ENCODE data around the gene CREB5.

The CREB5 gene

GRCh38 chr7:28695300-28696295, 283.3 kb downstream of the CREB5 start:
- Histone ChIP-seq H3K27ac (ENCODE audit: low read length) (no peak overlapping the region), H3K79me2 (ENCODE audit: insufficient read depth, low read length) (no peaks in the 10 kb centered on the region), H2AFZ (ENCODE audit: low read depth, low read length) (no peak overlapping the region), H3K36me3 (ENCODE audit: insufficient read depth, low read length) (no peaks in the 10 kb centered on the region), H3K9ac (ENCODE audit: low read depth, low read length) (no peak overlapping the region), H4K20me1 (ENCODE audit: insufficient read depth, low read length) (no peaks in the 10 kb centered on the region), H3K4me2 (ENCODE audit: insufficient read depth, low read length) (no peak overlapping the region), H3K4me1 (ENCODE audit: insufficient read depth, low read length) (no peaks in the 10 kb centered on the region), H3K27me3 (ENCODE audit: insufficient read depth, low read length, poor library complexity) (peaks cover 5% of the 10 kb centered on the region), H3K9me3 (ENCODE audit: insufficient read depth, low read length, severe bottlenecking) (no peaks in the 10 kb centered on the region), H3K4me3 (ENCODE audit: low read depth in 1 of 2, low read length in 2 of 2) (no peak overlapping the region)
- no peak for ATAC-seq (ENCODE audit: insufficient read depth, low read depth)
- TF ChIP-seq EZH2 (IDR thresholded peaks at IDR 0.05; ENCODE audit: borderline replicate concordance, low read depth, low read length, severe bottlenecking) (no peak), CTCF (IDR thresholded peaks at IDR 0.05; ENCODE audit: borderline replicate concordance, extremely low read depth, low read length, poor library complexity, severe bottlenecking) (no peak)
- DNase-seq: no peak

GRCh38 chr7:28697913-28698563, 285.7 kb downstream of the CREB5 start:
- no peak overlapping the region for H3K27ac ChIP-seq (ENCODE audit: low read length)
- no peak overlapping the region for H2AFZ ChIP-seq (ENCODE audit: low read depth, low read length)
- no peak overlapping the region for H3K4me2 ChIP-seq (ENCODE audit: insufficient read depth, low read length)
- H3K4me1 ChIP-seq (ENCODE audit: insufficient read depth, low read length): no peaks in the 10 kb centered on the region
- H3K79me2 ChIP-seq (ENCODE audit: insufficient read depth, low read length): no peaks in the 10 kb centered on the region
- peaks cover 5% of the 10 kb centered on the region for H3K27me3 ChIP-seq (ENCODE audit: insufficient read depth, low read length, poor library complexity)
- no peak for DNase-seq
- ATAC-seq (ENCODE audit: insufficient read depth, low read depth): no peak
- no peaks in the 10 kb centered on the region for H4K20me1 ChIP-seq (ENCODE audit: insufficient read depth, low read length)
- no peak overlapping the region for H3K4me3 ChIP-seq (ENCODE audit: low read depth in 1 of 2, low read length in 2 of 2)
- TF ChIP-seq CTCF (IDR thresholded peaks at IDR 0.05; ENCODE audit: borderline replicate concordance, extremely low read depth, low read length, poor library complexity, severe bottlenecking) (no peak), EZH2 (IDR thresholded peaks at IDR 0.05; ENCODE audit: borderline replicate concordance, low read depth, low read length, severe bottlenecking) (no peak)
- H3K36me3 ChIP-seq (ENCODE audit: insufficient read depth, low read length): no peaks in the 10 kb centered on the region
- no peak overlapping the region for H3K9ac ChIP-seq (ENCODE audit: low read depth, low read length)
- no peaks in the 10 kb centered on the region for H3K9me3 ChIP-seq (ENCODE audit: insufficient read depth, low read length, severe bottlenecking)

GRCh38 chr7:28698840-28699239, 286.5 kb downstream of the CREB5 start:
- Histone ChIP-seq H3K27me3 (ENCODE audit: insufficient read depth, low read length, poor library complexity) (peaks cover 5% of the 10 kb centered on the region), H4K20me1 (ENCODE audit: insufficient read depth, low read length) (no peaks in the 10 kb centered on the region), H3K4me3 (ENCODE audit: low read depth in 1 of 2, low read length in 2 of 2) (no peak overlapping the region), H3K36me3 (ENCODE audit: insufficient read depth, low read length) (no peaks in the 10 kb centered on the region), H3K4me2 (ENCODE audit: insufficient read depth, low read length) (no peak overlapping the region), H3K27ac (ENCODE audit: low read length) (no peak overlapping the region), H3K4me1 (ENCODE audit: insufficient read depth, low read length) (no peaks in the 10 kb centered on the region), H3K79me2 (ENCODE audit: insufficient read depth, low read length) (no peaks in the 10 kb centered on the region), H3K9ac (ENCODE audit: low read depth, low read length) (no peak overlapping the region), H2AFZ (ENCODE audit: low read depth, low read length) (no peak overlapping the region), H3K9me3 (ENCODE audit: insufficient read depth, low read length, severe bottlenecking) (no peaks in the 10 kb centered on the region)
- no peak for TF ChIP-seq EZH2 (IDR thresholded peaks at IDR 0.05; ENCODE audit: borderline replicate concordance, low read depth, low read length, severe bottlenecking)
- no peak for TF ChIP-seq CTCF (IDR thresholded peaks at IDR 0.05; ENCODE audit: borderline replicate concordance, extremely low read depth, low read length, poor library complexity, severe bottlenecking)
- DNase-seq (no peak), ATAC-seq (ENCODE audit: insufficient read depth, low read depth) (no peak)

Measured in DND-41 (cell line).